ENCODE results near the gene KCNIP4. TPM values are rescaled to one million over a fixed set of nuclear protein-coding genes. Genes with fewer than 3 reads are reported as not detected.

Gene KCNIP4
- total RNA-seq, 1 donor from 2014 or later: 0.53 TPM

GRCh38 chr4:21678711-21679110 is 269.9 kb downstream of the KCNIP4 start:
- no peak for TF ChIP-seq CTCF (IDR thresholded peaks at IDR 0.05; ENCODE audit: insufficient read depth, low read length, severe bottlenecking)

GRCh38 chr4:21677173-21677572 is 271.4 kb downstream of the KCNIP4 start:
- no peak for TF ChIP-seq CTCF (IDR thresholded peaks at IDR 0.05; ENCODE audit: insufficient read depth, low read length, severe bottlenecking)
- Histone ChIP-seq H3K4me3 (ENCODE audit: low read depth, low read length) (no peak overlapping the region), H3K36me3 (ENCODE audit: control insufficient read depth, insufficient read depth, low read length) (no peaks in the 10 kb centered on the region), H3K27me3 (ENCODE audit: control insufficient read depth, insufficient read depth, low read length) (no peaks in the 10 kb centered on the region)
- DNase-seq (ENCODE audit: low read depth) (no peak), FAIRE-seq (no peak)

More at GRCh38 chr4:21678711-21679110, 269.9 kb downstream of the KCNIP4 start:
- Histone ChIP-seq H3K4me3 (ENCODE audit: low read depth, low read length) (no peak overlapping the region), H3K36me3 (ENCODE audit: control insufficient read depth, insufficient read depth, low read length) (no peaks in the 10 kb centered on the region), H3K27me3 (ENCODE audit: control insufficient read depth, insufficient read depth, low read length) (no peaks in the 10 kb centered on the region)
- DNase-seq (ENCODE audit: low read depth): no peak
- no peak for FAIRE-seq

- TF ChIP-seq CTCF (IDR thresholded peaks at IDR 0.05; ENCODE audit: insufficient read depth, low read length, severe bottlenecking): no peak
- DNase-seq (ENCODE audit: low read depth) (no peak), FAIRE-seq (no peak)
- no peaks in the 10 kb centered on the region for H3K27me3 ChIP-seq (ENCODE audit: control insufficient read depth, insufficient read depth, low read length)
- H3K4me3 ChIP-seq (ENCODE audit: low read depth, low read length): no peak overlapping the region
- no peaks in the 10 kb centered on the region for H3K36me3 ChIP-seq (ENCODE audit: control insufficient read depth, insufficient read depth, low read length)
Observed at GRCh38 chr4:21664355-21664754, 284.2 kb downstream of the KCNIP4 start.

GRCh38 chr4:21656832-21657231 is 291.7 kb downstream of the KCNIP4 start:
- no peak for FAIRE-seq

GRCh38 chr4:21655031-21655430 is 293.5 kb downstream of the KCNIP4 start:
- H3K4me3 ChIP-seq (ENCODE audit: low read depth, low read length): no peak overlapping the region
- FAIRE-seq (no peak), DNase-seq (ENCODE audit: low read depth) (no peak)
- H3K27me3 ChIP-seq (ENCODE audit: control insufficient read depth, insufficient read depth, low read length): no peaks in the 10 kb centered on the region
- TF ChIP-seq CTCF (IDR thresholded peaks at IDR 0.05; ENCODE audit: insufficient read depth, low read length, severe bottlenecking): no peak
- no peaks in the 10 kb centered on the region for H3K36me3 ChIP-seq (ENCODE audit: control insufficient read depth, insufficient read depth, low read length)

More at GRCh38 chr4:21656832-21657231, 291.7 kb downstream of the KCNIP4 start:
- H3K27me3 ChIP-seq (ENCODE audit: control insufficient read depth, insufficient read depth, low read length): no peaks in the 10 kb centered on the region
- TF ChIP-seq CTCF (IDR thresholded peaks at IDR 0.05; ENCODE audit: insufficient read depth, low read length, severe bottlenecking): no peak
- peak; percentile 75 for DNase-seq (ENCODE audit: low read depth)
- H3K4me3 ChIP-seq (ENCODE audit: low read depth, low read length): no peak overlapping the region
- H3K36me3 ChIP-seq (ENCODE audit: control insufficient read depth, insufficient read depth, low read length): no peaks in the 10 kb centered on the region

- no peak for FAIRE-seq
- no peak for TF ChIP-seq CTCF (IDR thresholded peaks at IDR 0.05; ENCODE audit: insufficient read depth, low read length, severe bottlenecking)
Observed at GRCh38 chr4:21652508-21653231, 295.9 kb downstream of the KCNIP4 start.

More at GRCh38 chr4:21652508-21653231, 295.9 kb downstream of the KCNIP4 start:
- Histone ChIP-seq H3K27me3 (ENCODE audit: control insufficient read depth, insufficient read depth, low read length) (no peaks in the 10 kb centered on the region), H3K4me3 (ENCODE audit: low read depth, low read length) (no peak overlapping the region), H3K36me3 (ENCODE audit: control insufficient read depth, insufficient read depth, low read length) (no peaks in the 10 kb centered on the region)
- no peak for DNase-seq (ENCODE audit: low read depth)

Measured in bronchial epithelial cell (primary cell).